HG03095 (cell line): ENCODE measurements around the gene IL22RA1.

Experiments used
- ATAC-seq: cut with Tn5 transposase; IDR thresholded peaks from one replicate; pipeline ENCODE4 v1.9.1; 2021; ENCODE audit warnings: moderate library complexity; ENCODE audit not compliant: unreplicated experiment

IL22RA1 gene

DNA sequence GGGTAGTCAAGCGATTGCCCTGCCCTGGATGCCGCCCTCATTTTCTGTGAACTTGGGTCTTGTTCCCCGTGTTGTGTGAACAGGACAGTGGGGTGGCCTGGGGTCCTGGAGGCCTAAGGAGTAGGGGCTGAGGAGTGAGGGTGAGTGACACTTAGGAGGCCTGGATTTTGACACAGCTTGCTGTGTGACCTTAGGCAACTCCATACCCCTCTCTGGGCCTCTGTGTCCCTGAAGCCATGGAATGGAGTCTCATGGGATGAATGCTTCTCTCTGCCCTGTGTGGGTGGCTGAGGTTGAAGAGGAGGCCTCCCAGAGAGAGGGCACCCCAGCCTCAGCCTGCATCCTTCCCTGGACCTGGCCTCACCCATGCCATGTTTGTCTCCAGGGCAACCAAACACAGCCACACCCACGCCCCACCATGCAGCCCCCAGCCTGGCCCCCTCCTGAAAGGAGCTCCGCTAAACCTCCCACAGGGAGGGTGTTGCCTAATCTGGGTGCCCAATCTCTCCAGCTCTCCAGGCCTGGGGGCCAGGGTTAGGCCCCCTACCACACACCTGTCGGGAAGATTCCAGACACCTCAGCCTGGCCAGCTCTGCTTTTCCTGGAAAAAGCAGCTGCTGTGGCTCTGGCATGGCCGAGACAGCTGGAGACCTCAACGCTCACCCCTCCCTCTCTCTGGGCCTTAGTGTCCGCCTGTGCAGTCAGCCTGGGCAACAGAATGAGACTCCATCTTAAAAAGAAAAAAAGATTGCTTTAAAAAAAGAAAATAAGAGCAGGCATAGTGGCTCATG lies 40.9 kb downstream of the IL22RA1 start:
- no peak for ATAC-seq

- no peak for ATAC-seq
Measured at GRCh38 chr1:24100945-24101737, 41.8 kb downstream of the IL22RA1 start.

DNA sequence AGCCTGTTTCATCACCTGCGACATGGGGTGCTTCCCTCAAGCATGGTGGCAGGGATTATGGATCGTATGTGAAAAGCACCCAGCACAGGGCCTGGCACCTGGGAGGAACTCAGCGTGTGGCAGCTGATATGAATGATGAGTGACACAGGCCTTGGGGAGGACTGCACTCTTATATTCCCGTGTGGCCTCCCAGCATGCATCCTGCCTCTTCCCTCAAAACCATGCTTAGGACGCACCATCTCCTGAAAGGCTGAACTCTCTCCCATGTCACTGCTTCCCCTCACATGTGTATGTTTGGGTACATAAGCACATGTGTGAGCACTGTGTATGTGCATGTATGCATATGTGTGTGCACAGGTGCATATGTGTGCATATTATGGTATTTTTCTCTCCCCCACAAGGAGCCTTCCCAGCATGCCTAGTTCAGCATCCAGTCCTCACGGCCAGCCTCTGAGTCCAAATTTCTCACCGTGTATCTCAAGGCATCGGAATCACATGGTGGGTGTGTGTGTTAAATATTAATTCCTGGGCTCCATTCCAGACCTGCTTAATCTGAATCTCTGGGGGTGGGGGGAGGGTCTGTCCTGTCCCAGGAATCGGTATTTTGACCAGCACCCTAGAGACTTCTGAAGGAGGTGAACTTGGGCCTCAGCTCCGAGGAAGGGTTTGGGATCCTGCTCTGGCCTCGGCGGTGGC lies 43.8 kb downstream of the IL22RA1 start:
- no peak for ATAC-seq

DNA sequence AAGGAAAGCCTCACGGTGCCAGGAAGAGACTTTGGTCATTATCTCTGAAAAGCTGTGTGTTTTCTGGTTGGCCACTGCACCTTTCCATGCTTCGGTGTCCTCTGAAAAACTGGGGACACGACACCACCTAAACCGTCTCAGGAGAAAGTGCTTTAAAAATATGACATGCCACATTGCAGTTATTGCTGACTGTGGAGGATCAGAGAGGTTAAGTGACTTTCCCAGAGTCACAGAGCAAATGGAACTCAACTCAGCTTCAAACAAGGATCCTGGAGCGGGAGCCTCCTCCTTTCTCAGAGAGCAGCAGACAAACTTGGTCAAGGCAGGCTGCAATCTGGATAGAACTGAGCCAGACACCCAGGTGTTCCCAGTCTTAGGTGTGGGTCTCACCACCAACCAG lies 44.8 kb downstream of the IL22RA1 start:
- no peak for ATAC-seq

DNA sequence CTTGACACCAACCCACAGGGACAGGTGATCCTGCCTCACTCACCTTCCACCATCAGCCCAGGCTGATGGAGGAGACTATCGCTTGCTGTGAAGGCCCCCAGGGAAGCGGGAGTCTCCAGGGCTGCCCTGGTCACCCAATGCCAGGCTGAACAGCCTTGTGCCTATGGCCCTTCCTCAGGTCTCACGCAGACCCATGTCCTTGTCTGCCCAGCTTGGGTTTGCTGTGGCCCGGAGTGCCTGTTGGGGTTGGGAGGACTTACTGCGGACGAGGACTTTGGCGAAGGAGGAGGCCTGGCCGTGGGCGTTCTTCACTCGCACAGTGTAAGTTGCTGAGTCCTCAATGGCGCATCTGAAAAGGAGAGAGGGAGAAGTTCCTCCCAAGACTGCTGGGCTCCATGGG lies 45.3 kb downstream of the IL22RA1 start:
- ATAC-seq = no peak

DNA sequence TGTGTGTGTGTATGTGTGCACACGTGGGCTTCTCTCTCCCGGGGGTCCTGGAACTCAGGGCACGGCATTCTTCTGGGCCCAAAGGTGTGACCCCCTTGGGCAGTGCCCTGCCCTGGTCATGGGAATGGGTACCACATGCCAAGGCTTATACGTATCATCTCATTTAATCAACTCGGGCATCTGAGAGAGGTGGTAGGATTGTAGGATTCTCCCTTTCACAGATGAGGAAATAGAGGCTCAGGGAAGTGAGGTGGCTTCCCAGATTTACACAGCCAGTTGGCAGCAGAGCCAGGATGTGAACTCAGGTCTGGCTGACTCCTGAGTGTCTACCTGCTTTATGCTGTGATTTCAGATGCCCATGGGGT lies 46.2 kb downstream of the IL22RA1 start:
- ATAC-seq = no peak

DNA sequence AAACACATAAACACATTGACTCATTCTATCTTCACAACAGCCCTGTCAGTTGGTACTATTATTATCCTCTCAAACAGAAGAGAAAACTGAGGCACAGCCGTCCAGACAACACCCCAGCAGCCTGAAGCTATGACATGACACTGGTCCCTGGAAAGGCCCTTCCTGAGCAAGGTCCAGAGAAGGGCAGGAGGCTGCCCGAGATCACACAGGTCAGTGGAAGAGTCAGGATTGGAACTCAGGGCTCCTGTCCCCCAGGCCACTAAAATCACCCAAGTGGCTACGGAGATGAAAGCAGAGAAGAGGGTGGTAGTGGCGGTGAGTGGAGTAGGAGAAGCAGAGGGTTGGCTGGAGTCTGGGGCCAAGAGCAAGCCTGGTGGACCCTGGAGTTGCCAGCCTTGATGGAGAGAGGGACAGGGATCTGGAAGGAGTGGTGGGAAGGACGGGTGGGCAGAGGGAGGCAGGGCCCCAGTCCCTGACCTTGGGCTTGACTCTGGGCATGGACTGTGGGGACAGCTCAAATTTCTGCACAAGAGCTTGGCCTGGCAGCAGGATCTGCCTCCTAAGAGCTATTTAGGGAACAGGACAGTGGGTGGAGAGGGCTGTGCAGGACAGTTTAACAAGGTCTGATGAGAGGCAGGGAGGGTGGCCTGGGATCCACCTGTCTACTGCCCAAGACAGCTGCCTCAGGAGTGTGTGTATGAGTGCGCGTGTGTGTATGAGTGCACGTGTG lies 46.8 kb downstream of the IL22RA1 start:
- ATAC-seq = no peak

- no peak for ATAC-seq
Measured at GRCh38 chr1:24095140-24095859, 47.6 kb downstream of the IL22RA1 start.

DNA sequence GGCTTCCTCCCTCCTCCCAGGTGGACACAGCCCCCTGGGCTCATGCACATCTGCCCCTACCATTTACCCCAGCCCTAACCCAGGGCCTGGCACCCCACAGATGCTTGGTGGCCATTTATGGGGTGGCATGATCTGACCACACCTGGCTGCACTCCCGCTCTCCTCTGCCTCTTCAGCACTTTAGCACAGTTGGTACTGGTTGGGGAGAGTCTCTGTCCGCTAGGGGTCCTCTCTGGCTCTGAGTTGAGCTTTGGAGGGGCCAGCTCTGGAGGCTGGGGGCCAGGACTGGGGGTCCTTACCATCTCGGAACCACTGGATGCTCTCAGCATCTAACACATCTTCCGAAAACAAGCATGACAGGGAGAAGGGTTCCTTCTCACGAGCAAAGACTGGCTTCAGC lies 48.4 kb downstream of the IL22RA1 start:
- no peak for ATAC-seq

DNA sequence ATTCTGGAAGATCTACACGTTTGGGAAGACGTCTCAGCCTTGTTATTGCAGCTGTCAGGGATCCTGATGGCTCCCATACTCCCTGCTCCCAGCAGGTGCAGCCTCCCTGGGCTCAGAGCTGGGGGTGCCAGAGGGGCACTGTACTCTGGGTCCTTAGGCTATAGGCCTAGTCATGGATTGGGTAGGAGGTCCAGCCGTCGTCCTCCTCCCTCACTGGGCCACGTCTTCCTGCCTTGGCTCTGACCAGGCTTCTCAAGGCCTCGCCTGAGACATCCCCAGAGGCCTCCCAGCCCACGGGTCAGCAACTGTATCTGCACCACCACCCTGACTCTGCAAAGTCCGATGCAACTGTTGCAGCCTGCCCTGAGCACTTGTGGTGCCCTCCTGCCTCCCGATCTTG lies 49.2 kb downstream of the IL22RA1 start:
- no peak for ATAC-seq

- no peak for ATAC-seq
Measured at GRCh38 chr1:24092979-24093378, 50.0 kb downstream of the IL22RA1 start.

DNA sequence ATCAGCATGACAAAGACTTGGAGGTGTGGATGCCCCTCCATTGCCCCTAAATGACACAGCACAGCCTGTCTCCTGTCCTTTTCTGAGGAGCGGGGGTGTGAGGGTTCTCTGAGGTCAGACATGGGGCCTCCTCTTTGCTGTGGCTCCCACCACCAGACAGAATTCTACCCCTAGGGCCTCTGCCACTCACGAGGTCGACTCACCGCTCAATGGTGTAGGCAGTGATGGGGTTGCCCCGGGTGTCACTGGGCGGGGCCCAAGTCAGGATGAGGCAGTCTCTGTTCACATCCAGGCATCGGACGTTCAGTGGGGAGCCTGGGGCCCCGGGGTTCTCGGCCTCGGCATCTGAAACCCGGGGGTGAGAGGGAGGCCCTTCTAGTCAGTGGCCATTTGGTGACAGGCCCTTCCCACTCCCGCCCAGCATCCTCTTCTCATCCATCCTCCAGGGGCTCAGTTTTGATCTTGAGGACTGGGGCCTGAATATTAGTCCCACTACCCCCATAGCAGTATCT lies 50.9 kb downstream of the IL22RA1 start:
- ATAC-seq = no peak

DNA sequence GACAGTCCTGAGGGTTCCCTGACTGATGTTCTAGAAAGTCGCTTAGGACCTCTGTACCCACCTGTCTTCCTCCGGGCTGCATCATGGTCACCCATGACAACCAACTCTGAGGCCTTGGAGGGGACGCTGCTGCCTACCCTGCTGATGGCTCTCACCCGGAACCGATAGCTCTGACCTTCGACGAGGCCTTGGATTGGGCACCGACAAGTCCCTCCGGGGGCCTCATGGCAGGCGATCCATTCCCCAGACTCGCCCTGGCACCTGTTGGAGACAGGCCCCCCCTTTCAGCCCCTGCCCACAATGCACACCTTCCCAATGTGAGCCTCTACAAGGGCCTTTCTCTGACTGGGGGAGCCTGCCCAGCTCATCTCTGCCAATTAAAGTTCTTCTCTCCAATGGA lies 52.2 kb downstream of the IL22RA1 start:
- no peak for ATAC-seq

DNA sequence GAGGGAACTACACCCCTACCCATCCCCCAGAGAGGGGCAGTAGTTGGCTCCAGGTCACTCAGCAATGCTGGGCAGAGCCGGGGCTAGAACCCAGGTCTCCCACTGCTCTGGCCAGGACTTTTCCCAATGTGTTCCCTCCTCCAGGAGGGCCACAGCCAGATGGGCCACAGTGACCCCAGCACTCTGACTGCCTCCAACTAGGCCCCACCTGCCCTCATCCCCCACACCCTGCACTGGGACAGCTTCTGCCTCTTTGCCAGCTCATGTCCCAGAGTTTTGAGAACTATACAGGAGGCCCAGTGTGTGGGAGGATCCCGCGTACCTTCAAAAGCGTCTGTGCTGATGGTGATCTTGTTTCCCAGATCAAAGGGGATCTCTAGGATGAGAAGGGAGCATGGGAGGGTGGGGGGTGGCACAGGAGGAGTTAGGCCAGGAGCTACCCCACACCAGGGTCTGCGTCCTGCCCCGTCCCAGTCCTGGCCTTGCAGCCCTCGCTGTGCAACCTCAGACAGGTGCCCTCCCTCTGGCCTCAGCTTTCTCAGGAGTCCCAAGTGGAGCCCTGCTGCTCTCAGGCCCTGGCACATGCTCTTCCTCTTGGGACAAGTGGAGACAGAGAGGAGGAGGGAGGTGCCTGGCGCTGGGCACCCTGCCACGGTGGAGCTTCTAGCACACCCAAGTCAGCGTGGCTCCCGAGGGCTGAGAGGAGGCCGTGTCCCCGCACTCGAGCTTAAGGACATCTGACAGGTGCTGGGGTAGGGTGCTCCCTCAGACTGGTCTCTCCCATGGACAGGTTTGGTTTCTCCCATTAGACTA lies 53.0 kb downstream of the IL22RA1 start:
- ATAC-seq = no peak

DNA sequence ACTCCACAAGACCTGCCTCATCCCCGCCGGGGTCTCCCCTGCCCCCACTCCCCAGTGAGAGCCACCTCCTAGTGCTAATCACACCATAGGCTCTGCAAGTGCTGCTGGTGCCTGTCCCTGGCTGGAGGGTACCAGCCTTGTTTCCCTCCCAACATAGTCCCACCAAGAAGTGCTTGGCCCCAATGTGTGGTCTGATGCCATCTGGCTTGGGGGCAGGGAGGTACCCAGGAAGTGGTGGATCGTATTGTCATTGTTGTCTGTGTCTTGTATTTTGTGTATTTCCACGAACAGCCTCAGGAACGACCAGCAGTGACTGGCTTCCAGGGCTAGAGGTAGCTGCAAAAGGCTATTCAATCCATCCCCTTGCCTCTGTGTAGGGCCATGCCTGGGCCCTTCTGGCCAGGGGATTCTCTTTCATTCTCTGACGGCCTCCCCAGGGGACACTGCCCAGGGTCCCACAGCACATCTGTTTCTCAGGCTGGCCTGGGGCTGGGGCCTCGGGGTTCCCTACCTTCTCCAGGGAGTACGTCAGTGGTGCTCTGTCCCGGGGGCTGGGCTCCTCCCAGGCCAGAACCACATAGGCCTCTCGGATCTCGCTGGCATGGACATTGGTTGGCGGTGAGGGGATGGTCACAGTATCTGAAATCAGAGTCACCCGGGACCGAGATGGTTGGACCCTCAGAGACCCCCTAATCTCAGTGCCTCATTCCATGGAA lies 53.8 kb downstream of the IL22RA1 start:
- ATAC-seq = no peak

- ATAC-seq = no peak
Measured at GRCh38 chr1:24086466-24086865, 56.5 kb downstream of the IL22RA1 start.

DNA sequence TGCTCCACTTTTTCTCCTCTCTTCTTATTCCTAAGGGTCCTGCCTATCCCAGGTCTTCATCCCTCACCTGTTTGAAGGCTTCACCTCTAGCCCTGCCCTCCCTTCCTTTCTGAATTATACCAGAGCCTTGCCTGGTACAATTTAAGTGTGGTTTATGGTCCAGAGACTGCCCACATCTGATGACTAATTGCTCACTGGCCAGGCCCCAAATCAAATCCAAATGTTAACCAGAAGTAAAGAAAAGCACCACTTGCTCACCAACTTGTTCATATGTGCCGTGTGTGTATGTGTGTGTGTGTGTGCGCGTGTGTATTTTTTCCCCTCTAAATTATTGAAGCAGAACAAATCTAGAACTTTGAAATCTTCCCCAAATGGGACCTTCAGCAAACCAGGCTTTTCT lies 57.4 kb downstream of the IL22RA1 start:
- no peak for ATAC-seq

GRCh38 chr1:24085007-24085406 lies 57.9 kb downstream of the IL22RA1 start:
- no peak for ATAC-seq

- ATAC-seq = no peak
Measured at GRCh38 chr1:24084050-24084449, 58.9 kb downstream of the IL22RA1 start.
